ENCODE measurements around the gene PRKG1. TPM values are rescaled to one million over a fixed set of nuclear protein-coding genes. Genes with fewer than 3 reads are reported as not detected.

Gene PRKG1
- total and polyA plus RNA-seq, 4 donors: 0.46 to 5.1 (median 1.5) TPM

DNA sequence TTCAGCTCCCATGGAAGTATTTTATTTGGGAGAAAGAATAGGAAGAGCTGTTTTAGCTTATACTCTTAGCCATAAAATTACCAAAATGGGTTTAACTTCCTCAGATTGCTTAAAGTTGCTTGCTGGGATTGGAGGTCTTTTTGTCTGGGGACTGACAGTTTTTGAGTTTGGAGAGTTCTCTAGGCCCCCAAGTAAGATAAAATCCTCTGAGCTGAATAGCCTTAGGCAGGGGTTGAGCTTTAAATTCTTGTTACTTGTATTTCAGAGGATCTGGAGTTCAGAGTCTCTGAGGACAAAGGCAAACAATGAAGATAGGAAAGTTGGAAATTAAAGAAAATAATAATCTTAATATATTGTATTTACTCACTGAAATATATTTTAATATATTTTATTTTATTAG, 945.4 kb downstream of the PRKG1 start:
- no peak for TF ChIP-seq SP1 (IDR thresholded peaks at IDR 0.05)
- TF ChIP-seq EGR1 (IDR thresholded peaks at IDR 0.05; ENCODE audit: low read depth in 2 of 2): no peak
- TF ChIP-seq FOXA2 (IDR thresholded peaks at IDR 0.05): no peak
- no peak overlapping the region for H3K9ac ChIP-seq (ENCODE audit: low read depth in 1 of 2, low read length in 2 of 2)
- peaks cover 0 to 2% (median 0%) of the 10 kb centered on the region in 4 donors for H3K9me3 ChIP-seq (ENCODE audit: control insufficient read depth in 4 of 4, low read length in 3 of 4)
- no peaks in the 10 kb centered on the region for H3K27me3 ChIP-seq (ENCODE audit: control insufficient read depth in 4 of 4, insufficient read depth in 4 of 4, low read length in 3 of 4)
- H3K27ac ChIP-seq (ENCODE audit: low read depth in 1 of 2, low read length in 2 of 2): no peak overlapping the region
- no peak overlapping the region for H3K4me3 ChIP-seq (ENCODE audit: low read depth in 1 of 3, low read length in 3 of 3)
- H3K4me1 ChIP-seq (ENCODE audit: control insufficient read depth in 4 of 4, insufficient read depth in 4 of 4, low read length in 3 of 4): no peaks in the 10 kb centered on the region
- DNase-seq (ENCODE audit: low spot score): no peak
- no peaks in the 10 kb centered on the region for H3K36me3 ChIP-seq (ENCODE audit: control insufficient read depth in 4 of 4, insufficient read depth in 3 of 4, low read depth in 1 of 4, low read length in 3 of 4)

DNA sequence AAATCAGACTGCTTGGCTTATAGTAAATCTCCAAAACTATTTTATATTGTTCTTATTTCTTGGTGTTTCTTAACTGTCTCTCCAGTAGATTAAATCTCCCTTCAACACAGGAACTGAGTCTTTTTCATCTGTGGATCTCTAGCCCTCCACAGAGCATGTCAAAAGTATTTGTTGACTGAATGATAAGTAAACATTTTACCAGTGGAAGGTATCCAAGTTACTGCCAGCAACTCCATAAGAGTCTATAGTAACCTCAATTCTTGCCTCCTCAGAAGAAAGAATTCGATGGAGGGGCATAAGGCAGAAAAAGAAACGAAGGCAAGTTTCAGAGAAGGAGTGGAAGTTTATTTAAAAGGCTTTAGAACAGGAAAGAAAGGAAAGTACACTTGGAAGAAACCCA, 945.9 kb downstream of the PRKG1 start:
- WGBS: 61% methylated on average over 2 of the region's 2 CpGs
- Histone ChIP-seq H3K27me3 (ENCODE audit: control insufficient read depth in 4 of 4, insufficient read depth in 4 of 4, low read length in 3 of 4) (no peaks in the 10 kb centered on the region), H3K9ac (ENCODE audit: low read depth in 1 of 2, low read length in 2 of 2) (no peak overlapping the region), H3K36me3 (ENCODE audit: control insufficient read depth in 4 of 4, insufficient read depth in 3 of 4, low read depth in 1 of 4, low read length in 3 of 4) (no peaks in the 10 kb centered on the region), H3K4me3 (ENCODE audit: low read depth in 1 of 3, low read length in 3 of 3) (no peak overlapping the region), H3K9me3 (ENCODE audit: control insufficient read depth in 4 of 4, low read length in 3 of 4) (peaks cover 0 to under 1% (median 0%) of the 10 kb centered on the region in 4 donors), H3K27ac (ENCODE audit: low read depth in 1 of 2, low read length in 2 of 2) (no peak overlapping the region), H3K4me1 (ENCODE audit: control insufficient read depth in 4 of 4, insufficient read depth in 4 of 4, low read length in 3 of 4) (no peaks in the 10 kb centered on the region)
- TF ChIP-seq JUND (IDR thresholded peaks at IDR 0.05) (no peak), ZBTB33 (IDR thresholded peaks at IDR 0.05) (no peak), RXRA (IDR thresholded peaks at IDR 0.05) (no peak), YY1 (IDR thresholded peaks at IDR 0.05) (no peak), NR2F2 (IDR thresholded peaks at IDR 0.05) (no peak), HNF4A (conservative IDR thresholded peaks at IDR 0.05) (no peak), FOXA2 (IDR thresholded peaks at IDR 0.05) (no peak), EGR1 (IDR thresholded peaks at IDR 0.05; ENCODE audit: low read depth in 2 of 2) (no peak)
- TF ChIP-seq, protein P1, sequence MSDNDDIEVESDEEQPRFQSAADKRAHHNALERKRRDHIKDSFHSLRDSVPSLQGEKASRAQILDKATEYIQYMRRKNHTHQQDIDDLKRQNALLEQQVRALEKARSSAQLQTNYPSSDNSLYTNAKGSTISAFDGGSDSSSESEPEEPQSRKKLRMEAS (IDR thresholded peaks at IDR 0.05): no peak
- no peak for DNase-seq (ENCODE audit: low spot score)

- Histone ChIP-seq H3K27me3 (ENCODE audit: control insufficient read depth in 4 of 4, insufficient read depth in 4 of 4, low read length in 3 of 4) (no peaks in the 10 kb centered on the region), H3K9me3 (ENCODE audit: control insufficient read depth in 4 of 4, low read length in 3 of 4) (no peaks in the 10 kb centered on the region), H3K4me3 (ENCODE audit: low read depth in 1 of 3, low read length in 3 of 3) (no peak overlapping the region), H3K27ac (ENCODE audit: low read depth in 1 of 2, low read length in 2 of 2) (no peak overlapping the region), H3K36me3 (ENCODE audit: control insufficient read depth in 4 of 4, insufficient read depth in 3 of 4, low read depth in 1 of 4, low read length in 3 of 4) (no peaks in the 10 kb centered on the region), H3K4me1 (ENCODE audit: control insufficient read depth in 4 of 4, insufficient read depth in 4 of 4, low read length in 3 of 4) (no peaks in the 10 kb centered on the region), H3K9ac (ENCODE audit: low read depth in 1 of 2, low read length in 2 of 2) (no peak overlapping the region)
- TF ChIP-seq ZBTB33 (IDR thresholded peaks at IDR 0.05) (no peak), REST (IDR thresholded peaks at IDR 0.05) (no peak), TAF1 (conservative IDR thresholded peaks at IDR 0.05) (no peak), SP1 (IDR thresholded peaks at IDR 0.05) (no peak), FOXA1 (IDR thresholded peaks at IDR 0.05) (no peak), CTCF (IDR thresholded peaks at IDR 0.05; ENCODE audit: low read depth, low read length, missing input control) (no peak), EGR1 (IDR thresholded peaks at IDR 0.05; ENCODE audit: low read depth in 2 of 2) (no peak), YY1 (IDR thresholded peaks at IDR 0.05) (no peak), HNF4A (conservative IDR thresholded peaks at IDR 0.05) (no peak)
- TF ChIP-seq, protein P1 (IDR thresholded peaks at IDR 0.05): no peak
- DNase-seq (ENCODE audit: low spot score): no peak
- WGBS: 69% methylated on average over 2 of the region's 2 CpGs
These were observed 946.4 kb downstream of the PRKG1 start for GRCh38 chr10:52020702-52021101.
